IMR-90 (cell line): ENCODE data around the gene ANAPC5.

ENCODE experiments used
- BHLHE40 ChIP-seq: fragments of 150-350 bp; IDR thresholded peaks from 2 replicates; pipeline ENCODE4 v1.6.1; 2016; ENCODE audit warnings: mild to moderate bottlenecking, low read depth, low read length
- CEBPB ChIP-seq: IDR thresholded peaks from 2 replicates; pipeline ENCODE4 v1.6.1; 2012; ENCODE audit warnings: low read depth, low read length, improper control_type of control experiment
- CHD1 ChIP-seq: IDR thresholded peaks from 2 replicates; pipeline ENCODE4 v1.6.1; 2012; ENCODE audit warnings: low read depth, low read length, improper control_type of control experiment
- CTCF ChIP-seq: conservative IDR thresholded peaks from 2 replicates; pipeline ENCODE4 v1.5.1; 2012; ENCODE audit warnings: mild to moderate bottlenecking, low read depth, low read length, improper control_type of control experiment
- FOS ChIP-seq: fragments of 150-350 bp; IDR thresholded peaks from 2 replicates; pipeline ENCODE4 v1.6.1; 2016; ENCODE audit warnings: low read depth, low read length
- MAZ ChIP-seq: IDR thresholded peaks from 2 replicates; pipeline ENCODE4 v1.6.1; 2012; ENCODE audit warnings: low read depth, mild to moderate bottlenecking, low read length, improper control_type of control experiment, moderate library complexity, borderline replicate concordance
- MXI1 ChIP-seq: IDR thresholded peaks from 2 replicates; pipeline ENCODE4 v1.6.1; 2012; ENCODE audit warnings: low read depth, mild to moderate bottlenecking, low read length, moderate library complexity, borderline replicate concordance
- NFE2L2 ChIP-seq: fragments of 150-350 bp; IDR thresholded peaks from 2 replicates; pipeline ENCODE4 v1.6.1; 2016; ENCODE audit warnings: low read depth, mild to moderate bottlenecking, low read length
- POLR2A ChIP-seq: IDR thresholded peaks from 2 replicates; pipeline ENCODE4 v1.6.1; 2012; ENCODE audit warnings: mild to moderate bottlenecking, low read depth, low read length
- RAD21 ChIP-seq: IDR thresholded peaks from 2 replicates; pipeline ENCODE4 v1.6.1; 2012; ENCODE audit warnings: low read length, improper control_type of control experiment
- RCOR1 ChIP-seq: IDR thresholded peaks from 2 replicates; pipeline ENCODE4 v1.6.1; 2012; ENCODE audit warnings: mild to moderate bottlenecking, low read length, improper control_type of control experiment; ENCODE audit not compliant: insufficient replicate concordance
- RFX5 ChIP-seq: IDR thresholded peaks from 2 replicates; pipeline ENCODE4 v1.8.0; 2012; ENCODE audit warnings: low read depth, mild to moderate bottlenecking, low read length, moderate library complexity
- SMC3 ChIP-seq: fragments of 150-350 bp; IDR thresholded peaks from 2 replicates; pipeline ENCODE4 v1.6.1; 2016; ENCODE audit warnings: low read depth, mild to moderate bottlenecking, antibody characterized with exemption, low read length, moderate library complexity
- USF2 ChIP-seq: fragments of 150-350 bp; IDR thresholded peaks from 2 replicates; pipeline ENCODE4 v1.6.1; 2017; ENCODE audit warnings: mild to moderate bottlenecking, antibody characterized with exemption, low read length, low read depth

GRCh38 chr12:121304306-121304705, 47.9 kb downstream of the ANAPC5 start:
- TF ChIP-seq CTCF (no peak), POLR2A (no peak), BHLHE40 (no peak), CEBPB (no peak), MXI1 (no peak), RFX5 (no peak), RAD21 (no peak), RCOR1 (no peak), SMC3 (no peak), FOS (no peak), NFE2L2 (no peak), USF2 (no peak), MAZ (no peak), CHD1 (no peak)
